KMS-11 (cell line): ENCODE data around the gene WBP11.

Experiments
- H2AFZ ChIP-seq: fragments of 200-600 bp; sonication (generic); 2 replicates; pipeline ENCODE4 v1.6.1; 2016; ENCODE audit warnings: antibody characterized with exemption, mixed run types, low read depth
- H3K27ac ChIP-seq: fragments of 200-600 bp; sonication (generic); 2 replicates; pipeline ENCODE4 v1.6.1; 2016; ENCODE audit warnings: mild to moderate bottlenecking, mixed run types
- H3K27me3 ChIP-seq: fragments of 200-600 bp; sonication (generic); 2 replicates; pipeline ENCODE4 v1.6.1; 2017; ENCODE audit warnings: mild to moderate bottlenecking, low read depth, mixed run types, moderate library complexity; ENCODE audit not compliant: insufficient read depth
- H3K36me3 ChIP-seq: fragments of 200-600 bp; sonication (generic); 2 replicates; pipeline ENCODE4 v1.6.1; 2017; ENCODE audit warnings: mild to moderate bottlenecking, mixed run types; ENCODE audit not compliant: insufficient read depth
- H3K4me1 ChIP-seq: fragments of 200-600 bp; sonication (generic); 2 replicates; pipeline ENCODE4 v1.6.1; 2016; ENCODE audit warnings: mild to moderate bottlenecking, low read depth, mixed run types; ENCODE audit not compliant: poor library complexity, severe bottlenecking
- H3K4me2 ChIP-seq: fragments of 200-600 bp; sonication (generic); 2 replicates; pipeline ENCODE4 v1.7.0; 2016; ENCODE audit warnings: mild to moderate bottlenecking, mixed run types
- H3K4me3 ChIP-seq: fragments of 200-600 bp; sonication (generic); IDR thresholded peaks from 2 replicates; pipeline ENCODE4 v1.6.1; 2017; ENCODE audit warnings: low read depth, low read length, mixed read lengths; ENCODE audit not compliant: insufficient read depth
- H3K79me2 ChIP-seq: fragments of 200-600 bp; sonication (generic); 2 replicates; pipeline ENCODE4 v1.6.1; 2016; ENCODE audit warnings: low read depth, mixed run types; ENCODE audit not compliant: insufficient read depth
- H3K9ac ChIP-seq: fragments of 200-600 bp; sonication (generic); 2 replicates; pipeline ENCODE4 v1.6.1; 2016; ENCODE audit warnings: mild to moderate bottlenecking, mixed run types
- H4K20me1 ChIP-seq: fragments of 200-600 bp; sonication (generic); 2 replicates; pipeline ENCODE4 v1.6.1; 2016; ENCODE audit warnings: mild to moderate bottlenecking, mixed run types; ENCODE audit not compliant: insufficient read depth
- CTCF ChIP-seq: fragments of 200-600 bp; sonication (generic); conservative IDR thresholded peaks from 2 replicates; pipeline ENCODE4 v1.6.1; 2017; ENCODE audit warnings: low read depth, mild to moderate bottlenecking, antibody characterized with exemption, low read length, moderate library complexity, mixed read lengths

Gene WBP11

GRCh38 chr12:14828892-14829291 lies 25.6 kb upstream of the WBP11 start:
- no peak overlapping the region for H3K4me3 ChIP-seq
- H4K20me1 ChIP-seq = no peaks in the 10 kb centered on the region
- TF ChIP-seq CTCF = no peak
- no peaks in the 10 kb centered on the region for H3K4me1 ChIP-seq
- H3K4me2 ChIP-seq = no peak overlapping the region
- H2AFZ ChIP-seq = no peak overlapping the region
- H3K27me3 ChIP-seq = no peaks in the 10 kb centered on the region
- H3K9ac ChIP-seq = no peak overlapping the region
- no peaks in the 10 kb centered on the region for H3K36me3 ChIP-seq
- H3K79me2 ChIP-seq = no peaks in the 10 kb centered on the region
- H3K27ac ChIP-seq = no peak overlapping the region

- H4K20me1 ChIP-seq = no peaks in the 10 kb centered on the region
- no peak overlapping the region for H3K9ac ChIP-seq
- no peak overlapping the region for H3K4me3 ChIP-seq
- no peak overlapping the region for H3K4me2 ChIP-seq
- no peaks in the 10 kb centered on the region for H3K27me3 ChIP-seq
- TF ChIP-seq CTCF = no peak
- H2AFZ ChIP-seq = no peak overlapping the region
- no peaks in the 10 kb centered on the region for H3K4me1 ChIP-seq
- no peaks in the 10 kb centered on the region for H3K79me2 ChIP-seq
- no peaks in the 10 kb centered on the region for H3K36me3 ChIP-seq
- H3K27ac ChIP-seq = no peak overlapping the region
Observed at GRCh38 chr12:14827043-14827442, 23.8 kb upstream of the WBP11 start.

- Histone ChIP-seq H3K36me3 (no peaks in the 10 kb centered on the region), H3K9ac (no peak overlapping the region), H3K27ac (no peak overlapping the region), H3K4me2 (no peak overlapping the region), H2AFZ (no peak overlapping the region), H3K79me2 (no peaks in the 10 kb centered on the region), H3K4me3 (no peak overlapping the region), H3K4me1 (no peaks in the 10 kb centered on the region), H4K20me1 (no peaks in the 10 kb centered on the region), H3K27me3 (no peaks in the 10 kb centered on the region)
- TF ChIP-seq CTCF = no peak
Observed at GRCh38 chr12:14826491-14826890, 23.2 kb upstream of the WBP11 start.

GRCh38 chr12:14825256-14825655 lies 22.0 kb upstream of the WBP11 start:
- Histone ChIP-seq H3K9ac (no peak overlapping the region), H4K20me1 (no peaks in the 10 kb centered on the region), H3K79me2 (no peaks in the 10 kb centered on the region), H2AFZ (no peak overlapping the region), H3K4me2 (no peak overlapping the region), H3K4me1 (no peaks in the 10 kb centered on the region), H3K4me3 (no peak overlapping the region), H3K27ac (no peak overlapping the region), H3K36me3 (no peaks in the 10 kb centered on the region), H3K27me3 (no peaks in the 10 kb centered on the region)
- TF ChIP-seq CTCF = no peak
